K562 (cell line): ENCODE results near the gene ACTR1B. TPM values are rescaled to one million over a fixed set of nuclear protein-coding genes. Genes with fewer than 3 reads are reported as not detected.

Experiments used
- polyA plus RNA-seq, 8 experiments: library from polyadenylated mRNA; depleted of rRNA in 4 of 8; stranded (reverse) in 5 of 8; unstranded in 3 of 8; fragments of >200 nt; fragmentation: Nextera tagmentation in 2 of 8; fragmentation: Illumina TruSeq in 1 of 8; extraction: Ambion mirVana in 2 of 8; extraction: Trizol in 1 of 8; gene quantifications; 2 replicates each; pipeline versions ENCODE4 v1.2.1 to v1.2.3, GENCODE V29; 2011 to 2014; ENCODE audit warnings: inconsistent platforms in 1 of 8, missing spikeins in 1 of 8
- total RNA-seq, 7 experiments: library from RNA; depleted of rRNA in 6 of 7; stranded (reverse); fragments of >200 nt in 6 of 7; fragmentation: Illumina TruSeq in 2 of 7; extraction: Trizol in 2 of 7; gene quantifications; 2 replicates each; pipeline versions ENCODE4 v1.2.1 to v1.2.3, GENCODE V29; 2011 to 2021; ENCODE audit warnings: low replicate concordance in 1 of 7
- TF ChIP-seq, protein P1 (sequence below), 2 experiments: fragments of 450-650 bp in 1 of 2; sonication (generic) in 1 of 2; formaldehyde crosslinking in 1 of 2; IDR thresholded peaks; 2 replicates each; pipeline versions ENCODE4 v1.7.1 to v1.9.0; 2016 to 2022; ENCODE audit warnings: inconsistent platforms in 1 of 2, mild to moderate bottlenecking in 1 of 2, missing genetic modification reagents in 1 of 2

Gene ACTR1B
- total and polyA plus RNA-seq, 9 of the 15 experiments (the other 6 are each of a cell fraction or from before 2014, with no cell fraction given) = 0.49 to 42.3 (median 22.5) TPM

DNA sequence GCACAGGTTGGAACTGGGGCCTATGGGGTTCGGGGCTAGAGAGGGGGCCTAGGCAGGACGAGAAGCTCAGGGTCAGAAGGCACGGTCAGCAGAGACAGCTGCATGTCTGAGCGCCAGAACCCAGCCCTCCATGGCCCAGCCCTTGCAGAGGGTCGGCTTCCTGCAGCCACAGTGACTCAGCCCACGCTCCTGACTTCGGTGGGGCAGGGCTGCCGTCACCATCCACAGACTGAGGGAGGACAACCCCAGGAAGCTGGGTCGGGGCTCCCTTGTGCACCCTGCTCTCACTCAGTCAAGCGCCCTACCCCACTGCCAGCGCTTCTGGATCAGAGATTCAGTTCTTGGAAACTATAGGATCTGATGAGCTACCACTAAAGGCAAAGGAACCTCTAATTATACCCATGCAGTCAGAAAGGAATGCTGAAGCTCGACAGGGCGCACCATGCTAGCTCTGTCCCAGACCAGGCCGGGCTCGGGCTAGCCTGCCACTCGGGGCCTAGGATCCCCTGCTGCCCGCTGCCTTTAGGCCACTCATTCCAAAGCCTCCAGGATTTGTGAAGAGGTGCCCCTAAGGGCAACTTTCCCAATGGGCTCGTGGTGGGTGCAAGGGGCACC lies 3.0 kb downstream of the ACTR1B start (continued):
- TF ChIP-seq, protein P1, sequence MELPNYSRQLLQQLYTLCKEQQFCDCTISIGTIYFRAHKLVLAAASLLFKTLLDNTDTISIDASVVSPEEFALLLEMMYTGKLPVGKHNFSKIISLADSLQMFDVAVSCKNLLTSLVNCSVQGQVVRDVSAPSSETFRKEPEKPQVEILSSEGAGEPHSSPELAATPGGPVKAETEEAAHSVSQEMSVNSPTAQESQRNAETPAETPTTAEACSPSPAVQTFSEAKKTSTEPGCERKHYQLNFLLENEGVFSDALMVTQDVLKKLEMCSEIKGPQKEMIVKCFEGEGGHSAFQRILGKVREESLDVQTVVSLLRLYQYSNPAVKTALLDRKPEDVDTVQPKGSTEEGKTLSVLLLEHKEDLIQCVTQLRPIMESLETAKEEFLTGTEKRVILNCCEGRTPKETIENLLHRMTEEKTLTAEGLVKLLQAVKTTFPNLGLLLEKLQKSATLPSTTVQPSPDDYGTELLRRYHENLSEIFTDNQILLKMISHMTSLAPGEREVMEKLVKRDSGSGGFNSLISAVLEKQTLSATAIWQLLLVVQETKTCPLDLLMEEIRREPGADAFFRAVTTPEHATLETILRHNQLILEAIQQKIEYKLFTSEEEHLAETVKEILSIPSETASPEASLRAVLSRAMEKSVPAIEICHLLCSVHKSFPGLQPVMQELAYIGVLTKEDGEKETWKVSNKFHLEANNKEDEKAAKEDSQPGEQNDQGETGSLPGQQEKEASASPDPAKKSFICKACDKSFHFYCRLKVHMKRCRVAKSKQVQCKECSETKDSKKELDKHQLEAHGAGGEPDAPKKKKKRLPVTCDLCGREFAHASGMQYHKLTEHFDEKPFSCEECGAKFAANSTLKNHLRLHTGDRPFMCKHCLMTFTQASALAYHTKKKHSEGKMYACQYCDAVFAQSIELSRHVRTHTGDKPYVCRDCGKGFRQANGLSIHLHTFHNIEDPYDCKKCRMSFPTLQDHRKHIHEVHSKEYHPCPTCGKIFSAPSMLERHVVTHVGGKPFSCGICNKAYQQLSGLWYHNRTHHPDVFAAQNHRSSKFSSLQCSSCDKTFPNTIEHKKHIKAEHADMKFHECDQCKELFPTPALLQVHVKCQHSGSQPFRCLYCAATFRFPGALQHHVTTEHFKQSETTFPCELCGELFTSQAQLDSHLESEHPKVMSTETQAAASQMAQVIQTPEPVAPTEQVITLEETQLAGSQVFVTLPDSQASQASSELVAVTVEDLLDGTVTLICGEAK (IDR thresholded peaks at IDR 0.05) = no peak
- TF ChIP-seq, protein P1 (CRISPR knock-in tag; IDR thresholded peaks at IDR 0.05) = no peak
- TF ChIP-seq, all 486 proteins: peak for 4
